Measurements from ENCODE around the gene PSRC1.

The PSRC1 gene

DNA sequence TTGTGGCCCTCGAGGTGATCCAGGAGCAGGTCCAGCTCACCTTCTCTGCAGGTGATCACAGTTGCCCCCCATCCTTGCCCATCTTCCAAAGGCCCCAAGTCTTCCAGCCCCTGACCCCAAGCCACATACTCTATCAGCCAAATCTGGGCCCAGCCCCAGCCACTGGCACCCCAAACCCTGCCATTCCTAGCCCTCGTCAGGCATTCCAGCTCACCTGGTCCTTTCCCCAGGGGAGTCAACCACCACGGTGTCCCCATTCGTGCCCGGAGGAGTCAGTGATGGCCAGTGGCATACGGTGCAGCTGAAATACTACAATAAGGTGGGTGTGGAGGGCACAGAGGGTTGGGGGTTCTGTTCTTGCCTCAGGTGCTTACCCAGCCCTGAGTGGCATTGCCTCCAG is 21.4 kb downstream of the PSRC1 start:
- Histone ChIP-seq H3K4me3 (ENCODE audit: low read length) (no peak overlapping the region), H3K27me3 (replicated peaks; ENCODE audit: control insufficient read depth, insufficient read depth, low read length) (peaks cover 11% of the 10 kb centered on the region), H3K9ac (ENCODE audit: low read length) (no peak overlapping the region), H3K9me3 (ENCODE audit: control insufficient read depth, low read length) (no peaks in the 10 kb centered on the region), H3K36me3 (ENCODE audit: control insufficient read depth, insufficient read depth, low read length, severe bottlenecking) (no peaks in the 10 kb centered on the region), H3K4me1 (ENCODE audit: control insufficient read depth, insufficient read depth, low read length) (no peaks in the 10 kb centered on the region)
- no peak for DNase-seq (ENCODE audit: low read depth)

DNA sequence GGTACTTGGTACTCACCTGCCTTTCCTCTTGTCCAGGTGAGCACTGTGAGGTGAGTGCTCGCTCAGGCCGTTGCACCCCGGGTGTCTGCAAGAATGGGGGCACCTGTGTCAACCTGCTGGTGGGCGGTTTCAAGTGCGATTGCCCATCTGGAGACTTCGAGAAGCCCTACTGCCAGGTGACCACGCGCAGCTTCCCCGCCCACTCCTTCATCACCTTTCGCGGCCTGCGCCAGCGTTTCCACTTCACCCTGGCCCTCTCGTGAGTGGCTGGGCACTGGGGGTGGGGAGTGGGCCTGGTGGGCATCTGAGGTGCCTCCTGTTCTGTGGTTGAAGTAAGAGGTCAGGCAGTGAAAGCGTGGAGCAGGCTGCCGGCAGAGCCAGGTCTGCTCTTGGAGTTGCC is 21.9 kb downstream of the PSRC1 start:
- no peaks in the 10 kb centered on the region for H3K9me3 ChIP-seq (ENCODE audit: control insufficient read depth, low read length)
- H3K4me1 ChIP-seq (ENCODE audit: control insufficient read depth, insufficient read depth, low read length), result no peaks in the 10 kb centered on the region

DNA sequence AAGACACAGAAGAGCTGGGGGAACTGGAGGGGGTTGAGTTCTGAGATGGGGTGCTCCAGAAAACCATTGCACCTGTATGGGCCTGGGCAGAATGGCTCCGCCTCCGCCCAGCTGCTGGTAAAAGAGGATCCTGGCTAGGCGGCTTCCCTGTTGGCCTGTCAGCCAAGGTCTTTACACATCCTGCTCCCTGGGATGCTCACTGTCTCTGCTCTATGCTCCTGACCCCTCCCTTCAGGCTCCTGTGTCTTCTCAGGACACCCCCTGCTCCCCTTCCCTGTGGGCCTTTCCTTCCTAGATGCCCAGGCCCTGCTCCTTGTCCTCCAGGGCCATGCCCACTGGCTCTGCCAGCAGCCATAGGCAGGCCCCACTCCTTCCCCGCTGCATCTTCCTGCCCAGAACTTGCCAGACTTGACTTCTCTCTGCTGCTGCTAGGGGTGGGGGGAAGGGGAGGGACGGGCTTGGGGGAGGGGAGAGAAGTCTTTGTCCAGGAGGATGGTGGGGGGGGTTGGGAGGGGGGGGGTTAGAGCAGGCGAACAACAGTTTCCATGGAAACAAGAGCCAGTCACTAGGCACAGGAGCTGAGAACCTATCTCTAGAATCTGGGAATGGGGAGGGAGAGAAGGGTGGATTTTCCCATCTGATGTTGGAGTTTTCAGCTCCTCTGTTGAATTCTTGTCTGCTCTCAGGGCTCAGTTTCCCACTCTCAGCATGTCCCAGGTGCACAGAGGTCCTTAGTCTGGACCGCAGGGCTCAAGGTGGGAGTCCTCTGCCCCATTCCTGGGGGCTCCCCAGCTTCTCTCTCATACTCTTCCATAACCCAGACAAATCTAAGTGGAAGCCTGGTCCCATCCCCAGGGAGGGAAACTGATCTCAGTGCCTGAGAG is 23.0 kb downstream of the PSRC1 start:
- H3K9me3 ChIP-seq (ENCODE audit: control insufficient read depth, low read length), result no peaks in the 10 kb centered on the region
- no peaks in the 10 kb centered on the region for H3K36me3 ChIP-seq (ENCODE audit: control insufficient read depth, insufficient read depth, low read length, severe bottlenecking)
- DNase-seq (ENCODE audit: low read depth), result no peak
- H3K4me1 ChIP-seq (ENCODE audit: control insufficient read depth, insufficient read depth, low read length), result no peaks in the 10 kb centered on the region
- H3K9ac ChIP-seq (ENCODE audit: low read length), result no peak overlapping the region
- no peak overlapping the region for H3K4me3 ChIP-seq (ENCODE audit: low read length)
- peaks cover 24% of the 10 kb centered on the region for H3K27me3 ChIP-seq (replicated peaks; ENCODE audit: control insufficient read depth, insufficient read depth, low read length)

More for the DNA sequence above, 21.9 kb downstream of the PSRC1 start:
- DNase-seq (ENCODE audit: low read depth), result no peak
- no peaks in the 10 kb centered on the region for H3K36me3 ChIP-seq (ENCODE audit: control insufficient read depth, insufficient read depth, low read length, severe bottlenecking)
- H3K27me3 ChIP-seq (replicated peaks; ENCODE audit: control insufficient read depth, insufficient read depth, low read length), result peaks cover 16% of the 10 kb centered on the region
- H3K9ac ChIP-seq (ENCODE audit: low read length), result no peak overlapping the region
- H3K4me3 ChIP-seq (ENCODE audit: low read length), result no peak overlapping the region

DNA sequence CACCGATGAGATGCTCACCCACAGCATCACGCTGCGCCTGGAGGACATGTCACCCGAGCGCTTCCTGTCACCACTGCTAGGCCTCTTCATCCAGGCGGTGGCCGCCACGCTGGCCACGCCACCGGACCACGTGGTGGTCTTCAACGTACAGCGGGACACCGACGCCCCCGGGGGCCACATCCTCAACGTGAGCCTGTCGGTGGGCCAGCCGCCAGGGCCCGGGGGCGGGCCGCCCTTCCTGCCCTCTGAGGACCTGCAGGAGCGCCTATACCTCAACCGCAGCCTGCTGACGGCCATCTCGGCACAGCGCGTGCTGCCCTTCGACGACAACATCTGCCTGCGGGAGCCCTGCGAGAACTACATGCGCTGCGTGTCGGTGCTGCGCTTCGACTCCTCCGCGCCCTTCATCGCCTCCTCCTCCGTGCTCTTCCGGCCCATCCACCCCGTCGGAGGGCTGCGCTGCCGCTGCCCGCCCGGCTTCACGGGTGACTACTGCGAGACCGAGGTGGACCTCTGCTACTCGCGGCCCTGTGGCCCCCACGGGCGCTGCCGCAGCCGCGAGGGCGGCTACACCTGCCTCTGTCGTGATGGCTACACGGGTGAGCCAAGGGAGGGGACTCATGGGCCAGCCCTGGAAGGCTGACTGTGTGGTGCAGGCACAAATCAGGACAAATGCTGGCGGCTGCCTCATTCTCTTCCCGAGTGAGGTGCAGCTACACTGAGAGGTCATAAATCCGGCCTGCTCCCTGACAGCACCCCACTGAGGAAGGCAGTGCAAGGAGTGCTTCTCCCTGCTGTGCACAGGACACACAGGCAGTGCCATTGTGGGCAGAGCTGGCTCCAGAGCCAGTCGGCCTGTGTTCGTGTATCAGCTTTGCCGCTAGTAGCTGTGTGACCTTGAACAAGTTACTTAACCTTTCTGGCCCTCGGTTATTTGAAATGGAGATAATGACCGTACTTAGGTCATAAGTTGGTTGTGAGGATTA is 24.2 kb downstream of the PSRC1 start:
- Histone ChIP-seq H3K9me3 (ENCODE audit: control insufficient read depth, low read length) (no peaks in the 10 kb centered on the region), H3K4me3 (ENCODE audit: low read length) (no peak overlapping the region), H3K9ac (ENCODE audit: low read length) (no peak overlapping the region), H3K27me3 (replicated peaks; ENCODE audit: control insufficient read depth, insufficient read depth, low read length) (peaks cover 24% of the 10 kb centered on the region), H3K4me1 (ENCODE audit: control insufficient read depth, insufficient read depth, low read length) (peaks cover 7% of the 10 kb centered on the region), H3K36me3 (ENCODE audit: control insufficient read depth, insufficient read depth, low read length, severe bottlenecking) (no peaks in the 10 kb centered on the region)
- DNase-seq (ENCODE audit: low read depth), result no peak

DNA sequence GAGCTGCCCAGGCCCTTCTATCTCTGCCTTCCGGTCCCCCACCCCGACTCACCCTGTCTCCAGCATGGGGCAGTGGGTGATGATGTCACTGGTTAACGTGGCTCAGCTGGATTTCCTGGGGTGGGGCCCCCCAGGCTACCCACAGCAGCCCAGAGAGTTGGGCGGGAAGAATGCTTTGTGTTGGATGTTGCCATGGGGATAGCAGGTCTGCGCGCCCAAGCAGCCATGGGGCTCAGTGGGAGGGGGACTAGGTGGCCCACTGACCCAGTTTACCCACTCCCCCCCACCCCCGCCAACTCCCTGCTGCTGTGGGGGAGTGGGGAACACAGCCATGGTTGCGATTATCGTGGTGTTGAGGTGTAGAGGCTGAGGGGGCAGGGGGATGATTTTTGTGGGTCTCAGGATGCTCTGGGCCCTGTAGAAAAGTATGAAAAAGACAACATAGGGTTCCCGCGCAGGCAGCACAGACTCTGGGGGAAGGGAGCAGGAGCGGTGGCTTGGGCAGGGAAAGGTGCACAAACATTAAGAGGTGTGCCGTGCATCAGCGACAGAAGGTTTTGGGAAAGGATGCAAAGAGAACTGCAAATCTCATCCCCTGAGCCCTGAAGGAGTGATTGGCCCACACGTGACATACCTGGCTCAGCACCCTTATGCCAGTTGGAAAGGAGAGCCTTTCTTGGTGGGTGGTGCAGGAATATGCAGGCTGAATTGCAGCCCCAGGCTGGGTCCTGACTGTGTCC is 25.1 kb downstream of the PSRC1 start:
- no peak for DNase-seq (ENCODE audit: low read depth)
- no peak overlapping the region for H3K9ac ChIP-seq (ENCODE audit: low read length)
- H3K27me3 ChIP-seq (replicated peaks; ENCODE audit: control insufficient read depth, insufficient read depth, low read length), result peaks cover 21% of the 10 kb centered on the region
- H3K4me1 ChIP-seq (ENCODE audit: control insufficient read depth, insufficient read depth, low read length), result peaks cover 11% of the 10 kb centered on the region
- no peaks in the 10 kb centered on the region for H3K9me3 ChIP-seq (ENCODE audit: control insufficient read depth, low read length)
- H3K4me3 ChIP-seq (ENCODE audit: low read length), result no peak overlapping the region
- H3K36me3 ChIP-seq (ENCODE audit: control insufficient read depth, insufficient read depth, low read length, severe bottlenecking), result no peaks in the 10 kb centered on the region

DNA sequence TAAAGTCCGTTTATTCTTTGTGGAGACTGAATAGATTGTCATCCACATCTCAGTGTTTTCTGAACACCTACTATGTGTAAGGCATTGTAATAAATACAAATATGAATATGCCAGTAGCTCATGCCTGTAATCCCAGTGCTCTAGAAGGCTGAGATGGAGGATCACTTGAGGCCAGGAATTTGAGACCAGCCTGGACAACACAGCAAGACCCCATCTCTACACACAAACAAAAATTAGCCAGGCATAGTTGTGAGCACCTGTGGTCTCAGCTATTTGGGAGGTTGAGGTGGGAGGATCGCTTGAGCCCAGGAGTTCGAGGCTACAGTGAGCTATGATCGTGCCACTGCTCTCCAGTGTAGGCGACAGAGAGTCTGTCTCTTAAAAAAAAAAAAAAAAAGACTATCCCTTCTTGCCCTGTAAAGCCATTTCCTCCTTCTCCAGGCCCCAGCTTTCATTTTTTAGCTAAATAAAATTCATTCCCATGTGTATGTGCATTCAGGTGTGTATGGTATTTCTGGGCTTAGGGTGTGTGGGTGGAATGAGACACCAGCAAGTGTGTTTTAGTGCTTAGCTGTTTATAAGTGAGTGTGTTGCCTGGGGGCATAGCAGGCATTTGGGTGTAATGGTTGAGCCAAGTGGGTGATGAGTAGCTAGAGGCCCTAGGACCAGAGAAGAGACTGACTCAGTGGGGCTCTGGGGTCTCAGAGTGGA is 25.8 kb downstream of the PSRC1 start:
- Histone ChIP-seq H3K9ac (ENCODE audit: low read length) (no peak overlapping the region), H3K4me1 (ENCODE audit: control insufficient read depth, insufficient read depth, low read length) (peaks cover 11% of the 10 kb centered on the region), H3K9me3 (ENCODE audit: control insufficient read depth, low read length) (no peaks in the 10 kb centered on the region), H3K27me3 (replicated peaks; ENCODE audit: control insufficient read depth, insufficient read depth, low read length) (peaks cover 14% of the 10 kb centered on the region), H3K36me3 (ENCODE audit: control insufficient read depth, insufficient read depth, low read length, severe bottlenecking) (no peaks in the 10 kb centered on the region), H3K4me3 (ENCODE audit: low read length) (no peak overlapping the region)
- no peak for DNase-seq (ENCODE audit: low read depth)

DNA sequence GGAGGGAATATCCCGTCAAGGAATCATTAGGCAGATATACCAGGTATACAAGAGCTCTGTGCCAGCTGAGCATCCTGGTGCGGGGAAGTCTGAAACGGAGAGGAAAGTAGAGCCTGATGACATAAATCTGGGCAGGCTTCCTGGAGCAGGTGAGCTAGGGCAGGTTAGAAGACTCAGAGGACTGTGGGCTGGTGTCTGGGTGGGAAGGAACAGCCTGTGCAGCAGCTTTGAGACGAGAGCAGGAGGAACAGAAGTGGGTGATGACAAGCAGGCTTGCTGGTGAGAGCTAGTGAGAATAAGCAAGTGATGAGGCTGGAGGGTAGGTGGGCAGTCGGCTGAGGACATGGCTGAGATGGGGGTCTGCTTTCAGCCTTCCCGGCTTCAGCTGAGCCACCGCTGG is 26.9 kb downstream of the PSRC1 start:
- no peak overlapping the region for H3K4me3 ChIP-seq (ENCODE audit: low read length)
- H3K9me3 ChIP-seq (ENCODE audit: control insufficient read depth, low read length), result no peaks in the 10 kb centered on the region
- H3K27me3 ChIP-seq (replicated peaks; ENCODE audit: control insufficient read depth, insufficient read depth, low read length), result peaks cover 19% of the 10 kb centered on the region
- no peaks in the 10 kb centered on the region for H3K36me3 ChIP-seq (ENCODE audit: control insufficient read depth, insufficient read depth, low read length, severe bottlenecking)
- no peak for DNase-seq (ENCODE audit: low read depth)
- no peak overlapping the region for H3K9ac ChIP-seq (ENCODE audit: low read length)
- H3K4me1 ChIP-seq (ENCODE audit: control insufficient read depth, insufficient read depth, low read length), result peaks cover 11% of the 10 kb centered on the region

DNA sequence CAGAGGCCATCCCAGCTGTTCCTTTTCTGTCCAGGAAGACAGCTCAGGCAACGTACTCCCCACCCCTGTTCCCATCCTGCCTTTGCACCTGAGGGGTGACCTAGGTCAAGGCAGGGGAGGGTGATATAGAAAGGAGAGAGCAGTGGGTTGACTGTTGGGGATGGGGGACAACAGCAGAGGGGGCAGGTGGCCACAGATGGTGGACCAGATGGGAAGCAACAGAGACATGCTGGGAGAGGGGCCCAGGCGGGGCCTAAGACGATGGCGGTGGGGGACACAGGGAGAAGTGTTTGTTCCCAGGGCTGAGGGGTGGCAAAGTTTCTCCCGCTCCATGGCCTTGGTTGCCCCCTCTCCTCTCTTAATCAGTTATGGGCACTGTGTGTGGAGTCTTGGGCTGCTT is 27.3 kb downstream of the PSRC1 start:
- Histone ChIP-seq H3K4me1 (ENCODE audit: control insufficient read depth, insufficient read depth, low read length) (peaks cover 11% of the 10 kb centered on the region), H3K36me3 (ENCODE audit: control insufficient read depth, insufficient read depth, low read length, severe bottlenecking) (no peaks in the 10 kb centered on the region), H3K27me3 (replicated peaks; ENCODE audit: control insufficient read depth, insufficient read depth, low read length) (peaks cover 23% of the 10 kb centered on the region), H3K4me3 (ENCODE audit: low read length) (no peak overlapping the region), H3K9me3 (ENCODE audit: control insufficient read depth, low read length) (no peaks in the 10 kb centered on the region), H3K9ac (ENCODE audit: low read length) (no peak overlapping the region)
- no peak for DNase-seq (ENCODE audit: low read depth)

DNA sequence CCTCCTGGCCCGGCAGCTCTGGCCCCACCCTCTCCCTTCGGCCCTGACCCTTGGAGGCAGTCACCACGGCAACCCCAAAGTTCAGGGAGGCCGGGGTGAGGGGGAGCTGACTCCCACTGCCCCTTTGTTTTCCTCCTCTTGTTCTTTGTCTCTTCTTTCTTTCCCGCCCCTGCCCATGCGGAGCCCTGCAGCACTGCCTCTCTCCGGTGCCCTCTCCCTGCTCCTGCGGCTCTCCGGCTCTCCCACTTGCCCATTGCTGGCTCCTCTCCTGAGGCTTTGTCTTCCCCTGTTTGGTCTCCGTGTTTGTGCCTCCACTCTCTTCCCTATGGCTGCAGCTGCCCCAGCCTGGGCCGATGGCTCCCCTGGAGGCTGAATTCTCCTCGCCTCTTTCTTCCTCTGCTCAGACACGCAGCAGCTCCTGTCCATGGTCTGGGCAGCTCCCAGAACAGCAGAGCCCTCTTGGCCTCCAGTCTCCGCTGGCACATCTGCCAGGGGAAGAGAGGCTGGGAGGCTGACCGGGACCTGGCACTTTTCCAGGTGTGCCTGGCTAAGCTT is 27.8 kb downstream of the PSRC1 start:
- peaks cover 28% of the 10 kb centered on the region for H3K27me3 ChIP-seq (replicated peaks; ENCODE audit: control insufficient read depth, insufficient read depth, low read length)
- H3K36me3 ChIP-seq (ENCODE audit: control insufficient read depth, insufficient read depth, low read length, severe bottlenecking), result no peaks in the 10 kb centered on the region
- no peak overlapping the region for H3K9ac ChIP-seq (ENCODE audit: low read length)
- H3K9me3 ChIP-seq (ENCODE audit: control insufficient read depth, low read length), result no peaks in the 10 kb centered on the region
- no peak overlapping the region for H3K4me3 ChIP-seq (ENCODE audit: low read length)
- H3K4me1 ChIP-seq (ENCODE audit: control insufficient read depth, insufficient read depth, low read length), result peaks cover 11% of the 10 kb centered on the region
- no peak for DNase-seq (ENCODE audit: low read depth)

DNA sequence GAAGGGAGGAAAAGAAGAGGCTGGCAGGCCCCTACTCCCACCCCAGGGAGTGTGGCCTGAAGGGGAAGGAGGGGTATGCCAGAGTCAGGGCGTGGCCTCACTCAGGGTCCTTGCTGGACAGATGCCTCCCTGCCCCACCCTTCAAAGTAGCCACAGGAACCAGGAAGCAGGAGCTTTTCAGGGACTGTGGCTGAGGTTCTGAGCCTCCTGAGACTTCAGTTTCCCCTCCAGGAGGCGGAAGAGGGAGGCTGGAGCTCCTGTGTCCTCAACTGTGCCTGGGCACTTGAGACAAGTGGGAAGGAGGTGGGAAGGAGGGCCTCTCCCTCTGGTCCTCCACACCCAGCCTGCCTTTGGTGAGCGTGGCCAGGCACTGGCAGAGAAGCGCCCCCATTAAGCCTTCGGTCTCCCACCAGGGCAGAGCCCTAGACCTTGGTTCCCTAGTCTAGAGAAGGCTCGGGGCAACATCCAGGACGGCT is 28.3 kb downstream of the PSRC1 start:
- H3K4me1 ChIP-seq (ENCODE audit: control insufficient read depth, insufficient read depth, low read length), result peaks cover 11% of the 10 kb centered on the region
- H3K9ac ChIP-seq (ENCODE audit: low read length), result no peak overlapping the region
- H3K27me3 ChIP-seq (replicated peaks; ENCODE audit: control insufficient read depth, insufficient read depth, low read length), result peaks cover 30% of the 10 kb centered on the region
- H3K9me3 ChIP-seq (ENCODE audit: control insufficient read depth, low read length), result no peaks in the 10 kb centered on the region
- H3K4me3 ChIP-seq (ENCODE audit: low read length), result no peak overlapping the region
- no peaks in the 10 kb centered on the region for H3K36me3 ChIP-seq (ENCODE audit: control insufficient read depth, insufficient read depth, low read length, severe bottlenecking)
- no peak for DNase-seq (ENCODE audit: low read depth)

Data from adipocyte (in vitro differentiated cells).